GM19372 (cell line): ENCODE data around the gene SERPINE1.

ENCODE experiments used
- ATAC-seq: cut with Tn5 transposase; IDR thresholded peaks from one replicate; pipeline ENCODE4 v1.9.1; 2021; ENCODE audit warnings: mild to moderate bottlenecking, low read depth, moderate library complexity; ENCODE audit not compliant: unreplicated experiment

SERPINE1 gene

DNA sequence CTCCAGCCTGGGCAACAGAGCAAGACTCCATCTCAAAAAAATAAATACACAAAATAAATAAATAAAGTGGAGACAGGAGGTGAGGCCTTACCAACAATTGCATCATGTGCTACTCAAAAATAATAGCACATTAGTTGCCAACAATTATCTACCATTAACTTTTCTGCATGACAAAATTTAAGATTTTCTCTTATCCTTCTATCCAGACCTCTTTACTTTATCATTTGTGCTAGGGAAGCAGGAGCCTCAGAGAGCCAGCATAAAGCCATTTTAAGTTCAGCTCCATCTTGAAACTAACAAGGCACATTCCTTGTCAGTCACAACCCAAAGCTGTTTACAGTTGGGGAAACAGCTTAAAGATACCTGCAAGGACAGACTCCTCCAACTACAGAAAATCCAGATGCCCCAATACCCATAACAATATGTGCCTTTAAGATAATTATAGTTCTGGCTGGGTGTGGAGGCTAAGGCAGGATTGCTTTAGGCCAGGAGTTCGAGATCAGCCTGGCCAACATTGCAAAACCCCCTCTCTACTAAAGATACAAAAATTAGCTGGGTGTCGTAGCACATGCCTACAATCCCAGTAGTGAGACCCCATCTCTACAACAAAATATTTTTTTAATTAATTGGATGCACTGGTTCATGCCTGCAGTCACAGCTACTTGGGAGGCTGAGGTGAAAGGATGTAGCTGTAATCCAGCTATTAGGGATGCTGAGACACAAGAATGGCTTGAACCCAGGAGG is 25.2 kb downstream of the SERPINE1 start:
- ATAC-seq, result no peak

DNA sequence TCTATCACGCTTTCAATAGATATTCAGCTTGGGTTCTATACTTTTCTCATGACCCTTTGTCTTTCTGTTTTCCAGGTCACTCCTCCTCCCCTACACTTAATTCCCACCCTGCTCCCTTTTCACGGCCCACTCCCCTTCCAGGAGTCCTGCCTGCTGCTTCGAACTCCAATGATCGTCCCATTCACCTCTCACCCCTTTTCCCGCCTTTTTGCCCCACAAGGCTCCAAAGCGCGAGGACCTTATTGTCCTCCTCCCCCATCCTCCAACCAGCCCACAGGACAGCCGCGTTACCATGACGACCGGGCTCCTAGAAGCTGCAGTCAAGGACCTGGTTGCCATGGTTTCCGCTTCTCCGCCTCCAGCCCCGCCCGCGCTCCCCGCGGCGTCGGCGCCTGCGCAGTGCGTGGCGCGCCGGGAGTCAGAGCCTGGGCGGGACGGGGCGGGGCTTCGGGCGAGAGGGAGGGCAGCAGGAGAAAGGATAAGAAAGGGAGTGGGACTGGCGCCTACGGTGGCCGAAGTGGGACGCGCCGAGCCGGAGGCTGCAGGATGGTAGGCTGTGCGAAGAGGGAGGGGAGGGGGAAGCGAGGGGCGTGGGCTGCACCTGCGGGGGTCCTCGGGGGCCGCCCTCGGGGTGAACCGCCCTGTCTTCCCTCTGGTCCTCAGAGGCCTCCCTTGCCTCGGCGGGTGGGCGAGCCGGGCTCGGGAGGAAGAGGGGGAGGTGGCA is 27.2 kb downstream of the SERPINE1 start, which contains the start of gene AP1S1:
AP1S1 (plus strand) TSS at position 508 of the 724 bp plus-strand sequence; CDS start at position 547, 39 bp downstream.
- ATAC-seq, result peak; percentile 76

DNA sequence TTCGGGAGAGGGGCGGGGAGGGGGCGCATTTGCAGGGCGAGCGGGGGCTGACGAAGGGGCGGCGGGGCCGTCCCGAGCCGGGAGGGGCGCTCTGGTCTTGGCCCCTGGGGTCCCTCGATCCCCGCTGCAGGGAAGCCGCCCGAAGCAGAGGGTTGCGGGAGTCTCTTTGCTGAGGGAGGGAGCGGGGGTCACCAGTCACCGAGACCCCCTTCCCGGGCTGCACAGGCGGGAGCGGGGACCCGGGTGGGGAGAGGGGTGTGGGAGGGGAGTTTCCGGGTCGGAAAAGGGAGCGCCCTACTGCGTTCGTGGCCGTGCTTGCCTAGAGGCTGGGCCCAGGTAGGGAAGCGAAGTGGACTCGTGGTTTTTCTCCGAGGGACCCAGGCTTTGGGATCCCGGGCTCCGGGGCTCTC is 27.8 kb downstream of the SERPINE1 start:
- no peak for ATAC-seq

DNA sequence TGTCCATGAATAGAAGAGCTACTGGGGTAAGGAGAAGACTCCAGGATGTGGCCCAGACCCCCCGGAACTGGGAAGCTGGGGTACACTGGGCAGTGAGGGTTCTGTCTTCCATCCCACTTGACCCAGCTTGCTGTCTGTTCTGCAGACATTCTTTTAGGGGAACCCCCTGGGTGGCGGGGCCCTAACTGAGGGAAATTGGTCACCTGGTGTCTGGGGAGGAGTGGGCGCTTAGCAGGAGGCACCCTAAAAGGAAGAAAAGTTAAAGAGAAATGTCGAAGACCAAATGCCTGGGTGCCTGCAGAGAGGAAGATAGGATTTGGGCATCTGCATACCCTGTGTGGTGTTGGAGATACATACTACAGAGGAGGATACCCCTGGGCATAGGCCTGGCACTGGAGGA is 28.4 kb downstream of the SERPINE1 start:
- ATAC-seq, result no peak

DNA sequence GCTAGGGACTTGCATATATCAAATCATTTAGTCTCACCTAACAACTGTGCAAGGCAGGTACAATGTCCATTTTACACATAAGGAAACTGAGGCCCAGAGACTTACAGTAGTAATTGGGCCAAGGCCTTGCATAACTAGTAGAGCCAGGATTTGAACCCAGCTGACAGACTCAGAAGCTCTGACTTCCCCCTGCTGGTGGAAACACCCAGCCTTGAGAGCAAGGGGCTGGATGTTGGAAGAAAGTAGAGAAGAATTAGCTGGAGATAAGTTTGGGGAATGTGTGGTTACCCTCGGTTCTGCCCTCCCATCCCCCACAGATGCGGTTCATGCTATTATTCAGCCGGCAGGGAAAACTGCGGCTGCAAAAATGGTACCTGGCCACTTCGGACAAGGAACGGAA is 29.4 kb downstream of the SERPINE1 start:
- ATAC-seq, result no peak

DNA sequence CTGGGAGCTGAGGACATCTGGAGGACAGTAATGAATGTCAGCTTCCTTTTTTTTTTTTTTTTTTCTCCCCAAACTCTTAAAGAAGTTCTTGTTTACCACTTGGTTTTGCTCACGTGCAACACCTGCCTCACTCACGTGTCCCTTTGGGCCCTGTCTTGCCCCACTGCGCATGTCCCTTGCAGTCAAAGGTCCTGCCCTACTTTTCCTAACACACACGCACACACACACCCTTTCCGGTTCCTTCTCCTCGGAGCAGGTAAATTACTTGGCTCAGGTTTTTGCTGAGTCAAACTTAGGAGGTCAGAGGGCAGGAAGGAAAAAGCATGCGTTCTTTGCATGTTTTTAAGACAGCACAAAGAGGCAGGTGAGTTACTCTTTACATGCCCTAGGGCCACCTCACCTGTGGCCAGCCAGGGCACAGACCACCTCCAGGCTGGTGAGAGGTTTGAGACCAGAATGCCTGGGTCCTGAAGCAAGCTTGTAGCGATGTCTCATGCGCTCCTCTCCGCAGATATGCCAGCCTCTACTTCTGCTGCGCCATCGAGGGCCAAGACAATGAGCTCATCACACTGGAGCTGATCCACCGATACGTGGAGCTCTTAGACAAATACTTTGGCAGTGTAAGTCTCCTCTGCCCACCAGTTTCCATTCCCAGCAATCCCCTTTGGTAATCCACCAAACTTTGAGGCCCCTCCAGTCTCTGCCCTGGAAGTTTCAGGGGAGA is 30.1 kb downstream of the SERPINE1 start:
- no peak for ATAC-seq

DNA sequence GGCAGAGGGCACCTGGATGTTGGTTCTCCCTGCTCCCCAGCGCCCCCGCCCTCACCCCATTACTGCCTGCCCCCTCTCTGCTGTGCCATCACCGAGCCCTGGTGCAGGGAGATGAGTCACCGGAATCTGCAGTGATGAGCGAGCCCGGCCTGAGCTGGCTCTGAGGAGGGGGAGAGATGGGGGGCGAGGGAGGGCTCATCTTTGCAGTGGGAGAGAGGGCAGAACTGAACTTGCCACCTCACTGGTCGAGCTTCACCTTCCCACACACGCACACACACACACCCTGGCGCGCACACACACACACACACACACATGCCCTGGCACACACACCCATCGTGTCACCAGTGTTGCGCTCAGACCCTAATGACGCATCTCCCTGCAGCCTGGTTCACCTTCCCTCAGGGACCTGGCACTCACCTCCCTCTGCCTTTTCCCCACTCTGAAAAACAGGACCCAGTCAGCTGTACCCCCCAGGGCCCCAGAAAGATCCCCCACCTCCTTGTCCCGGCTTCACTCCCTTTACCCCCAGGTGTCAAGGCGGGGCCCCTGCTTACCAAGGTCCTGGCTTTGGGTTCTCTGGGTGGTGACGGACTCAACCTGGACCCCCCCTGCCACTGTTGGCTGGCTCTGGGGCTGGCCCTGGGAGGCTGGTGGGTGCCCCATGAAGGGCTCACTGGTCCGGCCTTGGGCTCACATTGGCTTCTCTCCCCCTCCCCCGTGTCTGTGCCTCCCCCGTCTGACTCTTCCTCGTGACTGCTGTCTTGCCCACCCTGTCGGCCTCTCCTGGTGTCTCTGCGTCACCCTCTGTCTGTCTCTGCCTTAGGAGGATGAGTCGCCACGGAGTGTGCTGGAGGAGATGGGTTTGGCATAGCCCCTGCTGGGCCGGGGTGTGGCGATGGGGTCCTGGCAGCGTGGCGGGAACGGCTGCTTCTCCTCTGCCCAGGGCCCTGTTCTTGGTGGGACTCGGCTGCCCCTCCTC is 33.1 kb downstream of the SERPINE1 start:
- ATAC-seq, result no peak

DNA sequence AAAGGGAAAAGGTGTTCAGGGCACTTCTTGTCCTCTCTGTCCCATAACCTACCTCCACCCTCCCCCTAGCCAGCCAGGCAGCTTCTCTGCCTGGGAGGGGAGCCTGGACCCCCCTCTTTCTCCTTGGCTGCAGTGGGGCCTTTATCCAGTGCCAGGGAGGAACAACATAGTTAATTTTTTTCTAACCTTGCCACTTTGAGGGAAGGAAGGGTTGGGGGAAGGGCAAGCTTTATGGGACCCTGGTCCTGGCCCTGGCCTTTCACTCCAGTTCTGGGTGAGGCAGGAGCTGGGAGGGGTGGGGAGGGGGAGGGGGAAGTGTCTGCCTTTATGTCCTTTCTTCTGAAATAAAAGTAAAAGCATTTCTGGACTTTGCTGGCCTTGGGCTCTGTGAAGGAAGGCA is 34.0 kb downstream of the SERPINE1 start:
- ATAC-seq, result no peak

DNA sequence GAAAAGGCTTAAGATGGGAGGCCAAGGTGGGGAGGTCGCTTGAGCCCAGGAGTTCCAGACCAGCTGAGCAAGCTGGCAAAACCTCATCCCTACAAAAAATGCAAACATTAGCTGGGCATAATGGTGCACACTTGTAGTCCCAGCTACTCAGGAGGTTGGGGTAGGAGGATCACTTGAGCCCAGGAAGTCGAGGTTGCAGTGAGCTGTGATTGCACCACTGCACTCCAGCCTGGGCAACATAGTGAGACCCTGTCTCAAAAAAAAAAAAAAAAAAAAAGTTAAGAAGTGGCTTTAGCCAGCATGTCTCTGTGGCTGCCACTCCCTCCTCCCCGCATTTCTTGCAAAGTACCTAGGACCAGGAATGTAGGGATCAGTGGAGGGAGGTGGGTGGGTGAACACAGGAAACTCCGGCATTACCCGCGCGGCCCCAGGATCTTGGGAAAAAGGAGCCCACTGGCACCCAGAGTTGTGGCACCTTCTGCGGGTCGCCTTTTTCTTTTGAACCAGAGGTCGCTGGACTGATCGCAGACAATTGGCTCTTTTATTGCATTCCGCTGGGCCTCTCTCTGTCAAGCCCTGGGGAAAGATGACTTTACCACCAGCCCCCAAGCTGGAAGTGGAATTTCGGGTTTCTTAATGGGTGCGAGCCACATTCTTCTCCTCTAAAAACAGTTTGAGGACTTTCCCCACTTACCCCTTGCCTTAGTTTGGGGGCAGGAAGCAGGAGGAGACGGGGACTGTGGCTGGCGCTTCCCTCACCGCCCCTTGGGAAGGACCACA is 35.0 kb downstream of the SERPINE1 start:
- ATAC-seq, result no peak

DNA sequence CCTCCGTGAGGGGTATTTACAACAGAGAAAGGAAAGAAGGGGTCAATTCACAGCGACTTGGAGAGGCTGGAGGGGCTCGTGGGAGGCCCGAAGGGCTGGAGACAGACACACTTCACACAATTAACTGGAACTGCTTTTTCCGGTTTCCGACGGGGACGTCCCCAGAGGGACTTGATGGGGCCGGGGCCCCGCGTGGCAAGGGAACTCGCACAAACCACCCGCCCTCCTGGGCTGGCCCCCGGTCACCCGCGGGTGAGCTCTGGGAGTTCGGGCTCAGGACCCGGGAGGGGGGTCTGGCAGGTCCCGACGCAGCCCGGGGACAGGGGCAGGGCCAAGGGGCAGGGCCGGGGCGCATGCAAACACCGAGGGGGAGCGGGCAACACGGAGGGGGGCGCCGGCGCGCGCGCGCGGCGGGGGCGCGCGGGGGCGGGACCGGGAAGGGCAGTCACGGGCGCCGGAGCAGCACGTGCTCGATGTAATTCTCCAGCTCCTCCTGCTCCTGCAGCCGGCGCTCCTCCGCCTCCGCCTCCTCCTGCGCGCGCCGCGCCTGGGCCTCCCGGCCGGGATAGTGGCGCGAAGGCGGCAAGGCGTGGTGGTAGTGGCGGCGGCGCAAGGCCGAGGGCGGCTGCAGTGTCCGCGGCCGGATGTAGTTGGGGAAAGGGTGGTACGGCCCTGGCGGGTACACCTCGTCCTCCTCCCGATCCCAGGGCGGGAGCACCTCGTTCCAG is 35.8 kb downstream of the SERPINE1 start:
- ATAC-seq, result no peak

DNA sequence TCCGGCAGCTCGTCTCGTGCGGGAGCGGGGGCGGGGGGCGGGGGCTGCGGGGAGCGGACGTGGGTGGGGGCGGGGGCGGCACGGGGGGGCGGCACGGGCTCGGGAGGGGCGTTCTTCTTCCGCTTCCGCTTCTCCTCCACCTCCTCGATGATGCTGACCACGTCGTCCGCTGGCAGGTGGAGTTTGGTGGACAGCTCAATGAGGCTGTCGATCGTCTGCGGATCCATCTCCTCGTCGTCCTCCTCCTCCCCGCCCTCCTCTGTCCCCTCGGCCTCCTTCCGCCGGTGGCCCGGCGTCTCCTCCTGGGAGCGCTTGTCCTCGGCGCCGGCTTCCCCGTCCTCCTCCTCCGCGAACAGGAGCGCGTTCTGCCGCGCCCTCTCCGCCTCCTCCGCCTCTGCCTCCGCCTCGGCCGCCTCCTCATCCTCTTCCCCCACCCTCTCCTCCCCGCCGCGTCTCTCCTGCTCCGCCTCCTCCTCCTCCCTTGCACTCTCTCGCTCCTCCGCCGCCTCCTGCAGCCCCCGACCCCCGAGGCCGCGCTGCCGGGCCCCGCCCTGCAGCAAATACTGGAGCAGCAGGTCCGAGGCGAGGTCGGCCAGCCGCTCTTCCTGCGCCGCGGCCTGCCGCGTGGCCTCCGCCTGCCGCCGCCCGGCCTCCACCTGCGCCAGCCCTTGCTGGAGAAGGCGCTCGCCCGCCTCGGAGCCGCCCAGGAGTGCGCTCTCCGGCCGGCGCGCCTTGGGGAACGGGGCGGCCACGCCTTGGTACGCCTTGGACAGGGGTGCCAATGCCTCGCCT is 36.6 kb downstream of the SERPINE1 start:
- ATAC-seq, result no peak

DNA sequence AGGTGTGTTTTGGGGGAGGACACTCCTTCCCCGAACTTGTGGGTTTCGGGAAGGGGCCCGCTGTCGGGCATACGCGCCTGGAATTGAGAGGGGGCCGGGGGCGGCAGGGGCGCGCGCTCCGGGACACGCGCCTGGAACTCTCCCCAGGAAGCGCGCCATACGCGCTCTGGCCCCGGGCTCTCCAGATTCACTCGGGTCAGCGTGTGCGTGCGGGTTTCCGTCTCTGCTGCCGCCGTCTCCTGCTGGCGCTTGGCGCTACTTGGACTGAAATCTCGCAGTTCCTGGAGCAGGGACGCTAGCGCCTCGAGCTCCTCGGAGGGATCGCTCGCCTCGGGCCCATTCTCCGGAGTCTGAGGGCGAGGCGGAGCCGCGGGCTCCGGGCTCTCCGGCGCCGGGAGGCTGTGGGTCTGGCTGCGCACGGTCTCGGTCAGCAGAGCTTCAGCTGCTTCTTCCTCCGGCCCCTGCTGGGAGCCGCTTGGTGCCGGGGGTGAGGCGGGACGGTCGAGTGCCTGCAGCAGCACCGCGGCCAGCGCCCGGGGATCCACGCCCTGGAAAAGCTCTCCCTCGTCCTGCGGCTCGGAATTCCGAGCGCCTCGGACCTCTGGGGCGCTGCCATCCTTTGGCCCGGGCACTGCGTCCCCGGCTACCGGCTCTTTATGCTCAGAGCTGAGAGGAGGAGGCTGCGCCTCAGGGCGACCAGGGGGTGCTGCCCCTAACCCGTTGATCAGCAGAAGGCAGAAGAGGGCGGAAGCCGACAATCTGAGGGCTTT is 37.4 kb downstream of the SERPINE1 start:
- no peak for ATAC-seq

DNA sequence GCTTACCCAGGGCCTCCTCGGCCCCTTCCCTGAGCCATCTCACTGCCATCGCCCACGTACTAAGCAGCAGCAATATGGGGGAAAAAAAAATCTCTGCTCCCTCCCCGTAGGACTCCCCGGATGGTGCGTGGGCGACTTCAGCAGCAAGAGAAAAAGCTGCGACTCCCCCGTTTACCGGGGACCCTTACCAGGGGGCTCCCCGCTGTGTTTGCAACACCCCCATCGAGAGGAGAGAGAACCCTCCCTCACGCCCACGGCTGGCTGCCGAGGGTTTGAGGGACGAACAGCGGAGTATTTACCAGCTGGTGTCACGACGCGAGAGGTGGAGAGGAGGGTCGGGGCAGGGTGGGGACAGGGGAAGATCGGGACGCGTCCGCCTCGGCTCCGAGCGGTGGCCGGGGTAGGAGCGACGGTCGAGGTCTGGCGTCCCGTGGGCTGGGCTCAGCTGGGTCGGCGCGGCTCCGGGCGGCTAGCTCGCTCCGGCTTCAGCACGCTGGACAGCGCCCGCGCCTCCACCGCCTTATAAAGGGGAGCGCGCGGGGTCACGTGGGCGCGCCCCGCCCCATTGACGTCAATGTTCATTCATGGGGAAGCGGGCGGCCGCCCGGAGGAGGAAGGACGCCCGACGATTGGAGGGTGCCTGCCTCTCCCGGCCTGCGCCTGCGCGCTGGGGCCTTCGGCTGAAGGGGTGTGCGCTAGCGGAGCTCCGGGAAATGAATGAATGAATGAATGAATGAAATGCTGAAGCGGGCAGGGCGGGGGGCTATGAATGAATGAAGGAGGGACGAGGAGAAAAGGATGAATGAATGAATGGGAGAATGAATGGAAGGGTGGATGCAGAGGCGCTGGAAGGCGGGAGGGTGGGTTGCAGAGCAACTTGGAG is 38.4 kb downstream of the SERPINE1 start, which contains the start of gene VGF:
VGF (minus strand) TSS at position 495 of the 883 bp plus-strand sequence. CDS start 726 bp downstream, outside the sequence.
- ATAC-seq, result peak; percentile 73

DNA sequence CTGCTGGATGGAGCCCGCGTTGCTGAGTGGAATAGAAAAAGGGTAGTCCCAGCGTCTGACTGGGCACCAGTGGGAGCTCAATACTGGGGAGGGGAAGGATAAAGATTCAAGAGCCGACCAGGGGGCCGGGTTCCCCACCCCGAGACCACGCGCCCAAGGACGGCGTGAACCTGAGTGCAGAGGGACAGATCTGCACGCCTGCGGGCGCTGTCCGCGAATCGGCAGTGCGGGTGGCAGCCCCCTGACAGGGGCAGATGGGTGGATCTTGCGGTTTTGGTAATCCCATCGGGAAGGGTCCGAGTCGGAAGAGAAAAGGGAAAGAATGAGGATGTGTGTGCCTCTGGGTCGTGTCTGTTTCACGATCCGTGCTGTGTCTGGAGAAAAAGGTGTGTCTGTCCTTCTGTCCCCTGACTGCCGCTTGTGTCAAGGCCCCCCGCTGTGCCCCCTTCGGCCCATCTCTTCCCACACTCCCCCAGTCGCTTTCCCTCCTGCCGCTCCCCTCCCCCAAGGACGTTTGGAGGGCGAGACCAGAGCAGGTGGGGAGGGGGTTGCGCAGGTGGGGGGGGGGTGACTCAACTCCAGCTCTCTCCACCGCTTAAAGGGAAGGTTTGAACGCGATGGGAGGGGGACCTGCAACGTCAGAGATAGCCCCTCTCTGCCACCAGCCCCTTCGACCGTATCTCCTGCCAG is 39.2 kb downstream of the SERPINE1 start:
- ATAC-seq, result no peak

DNA sequence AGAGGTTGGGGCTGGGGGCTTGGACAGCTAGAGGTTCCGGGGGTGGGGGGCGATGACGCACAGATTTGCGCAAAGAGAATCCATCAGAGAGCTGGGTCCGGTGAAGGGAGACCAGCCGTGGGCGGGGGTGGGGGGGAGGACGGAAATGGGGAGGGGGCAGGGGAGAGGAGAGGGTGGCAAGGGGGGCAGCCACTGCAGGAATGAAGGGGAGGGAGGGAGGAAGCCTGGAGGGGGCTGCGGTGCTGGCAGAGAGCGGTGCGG is 39.7 kb downstream of the SERPINE1 start:
- ATAC-seq, result no peak
